Measurements from ENCODE around the gene EIF5A2.
A peak's percentile ranks its signal among the peaks of the same experiment; 100 is the strongest.

The EIF5A2 gene

GRCh38 chr3:170876537-170876936 lies 31.9 kb downstream of the EIF5A2 start:
- no peak overlapping the region for H3K4me3 ChIP-seq (replicated peaks in 1 of 2; ENCODE audit: low read depth in 2 of 2, low read length in 2 of 2)
- no peak for DNase-seq (ENCODE audit: low read depth in 2 of 2)
- TF ChIP-seq CTCF (IDR thresholded peaks at IDR 0.05; ENCODE audit: low read depth, low read length): no peak

- no peak for TF ChIP-seq CTCF (IDR thresholded peaks at IDR 0.05; ENCODE audit: low read depth, low read length)
- peak; percentile 96 to 97 for DNase-seq (ENCODE audit: low read depth in 2 of 2)
- peak within 1 kb of the TSS; percentile 76 to 80 for H3K4me3 ChIP-seq (replicated peaks in 1 of 2; ENCODE audit: low read depth in 2 of 2, low read length in 2 of 2)
Measured at GRCh38 chr3:170869645-170870593, 38.5 kb downstream of the EIF5A2 start, which contains the start of gene RPL22L1. TSS of gene RPL22L1 (minus strand) at chr3:170870195. CDS start at chr3:170870167, 28 bp downstream.

- no peak for TF ChIP-seq CTCF (IDR thresholded peaks at IDR 0.05; ENCODE audit: low read depth, low read length)
- DNase-seq (ENCODE audit: low read depth in 2 of 2): peak in 1 of 2 donors; percentile 15
- H3K4me3 ChIP-seq (replicated peaks in 1 of 2; ENCODE audit: low read depth in 2 of 2, low read length in 2 of 2): peak overlapping the region; percentile 76 to 80
Measured at GRCh38 chr3:170869239-170869590, 39.2 kb downstream of the EIF5A2 start.

GRCh38 chr3:170868577-170869238 lies 39.7 kb downstream of the EIF5A2 start:
- DNase-seq (ENCODE audit: low read depth in 2 of 2): no peak
- H3K4me3 ChIP-seq (replicated peaks in 1 of 2; ENCODE audit: low read depth in 2 of 2, low read length in 2 of 2): peak overlapping the region; percentile 76 to 80
- TF ChIP-seq CTCF (IDR thresholded peaks at IDR 0.05; ENCODE audit: low read depth, low read length): no peak

- TF ChIP-seq CTCF (IDR thresholded peaks at IDR 0.05; ENCODE audit: low read depth, low read length): no peak
- H3K4me3 ChIP-seq (replicated peaks in 1 of 2; ENCODE audit: low read depth in 2 of 2, low read length in 2 of 2): no peak overlapping the region
- peak in 1 of 2 donors; percentile 13 for DNase-seq (ENCODE audit: low read depth in 2 of 2)
Measured at GRCh38 chr3:170867143-170867937, 41.1 kb downstream of the EIF5A2 start.

- DNase-seq (ENCODE audit: low read depth in 2 of 2): no peak
- TF ChIP-seq CTCF (IDR thresholded peaks at IDR 0.05; ENCODE audit: low read depth, low read length): no peak
- H3K4me3 ChIP-seq (replicated peaks in 1 of 2; ENCODE audit: low read depth in 2 of 2, low read length in 2 of 2): no peak overlapping the region
Measured at GRCh38 chr3:170866499-170866898, 41.9 kb downstream of the EIF5A2 start.

All from cardiac fibroblast (primary cell).